Measurements from ENCODE around the gene AOX1.
"Not testable (repeated sequence)": the region's sequence is repeated elsewhere in the genome, so short reads cannot be mapped to it uniquely, and the experiment has no call there.

Gene AOX1

DNA sequence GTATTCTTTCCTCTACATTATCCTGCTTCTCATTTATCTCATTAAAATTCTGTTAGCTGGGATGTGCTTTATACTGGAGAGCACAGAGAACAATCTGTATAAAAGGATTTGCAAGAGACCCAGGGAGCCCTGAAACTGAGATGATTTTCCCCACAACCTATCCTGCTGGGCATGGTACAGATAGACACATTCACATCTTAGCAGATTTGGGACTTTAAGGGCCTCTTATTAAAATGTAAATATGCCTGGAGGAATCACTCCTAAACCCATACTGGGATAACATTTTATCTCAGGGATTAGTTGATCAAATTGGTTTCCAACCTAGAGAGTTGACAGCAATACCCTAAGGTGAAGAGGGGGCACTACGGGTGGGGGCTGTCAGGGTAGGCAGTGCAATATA is 45.5 kb downstream of the AOX1 start:
- DNase-seq: no peak

DNA sequence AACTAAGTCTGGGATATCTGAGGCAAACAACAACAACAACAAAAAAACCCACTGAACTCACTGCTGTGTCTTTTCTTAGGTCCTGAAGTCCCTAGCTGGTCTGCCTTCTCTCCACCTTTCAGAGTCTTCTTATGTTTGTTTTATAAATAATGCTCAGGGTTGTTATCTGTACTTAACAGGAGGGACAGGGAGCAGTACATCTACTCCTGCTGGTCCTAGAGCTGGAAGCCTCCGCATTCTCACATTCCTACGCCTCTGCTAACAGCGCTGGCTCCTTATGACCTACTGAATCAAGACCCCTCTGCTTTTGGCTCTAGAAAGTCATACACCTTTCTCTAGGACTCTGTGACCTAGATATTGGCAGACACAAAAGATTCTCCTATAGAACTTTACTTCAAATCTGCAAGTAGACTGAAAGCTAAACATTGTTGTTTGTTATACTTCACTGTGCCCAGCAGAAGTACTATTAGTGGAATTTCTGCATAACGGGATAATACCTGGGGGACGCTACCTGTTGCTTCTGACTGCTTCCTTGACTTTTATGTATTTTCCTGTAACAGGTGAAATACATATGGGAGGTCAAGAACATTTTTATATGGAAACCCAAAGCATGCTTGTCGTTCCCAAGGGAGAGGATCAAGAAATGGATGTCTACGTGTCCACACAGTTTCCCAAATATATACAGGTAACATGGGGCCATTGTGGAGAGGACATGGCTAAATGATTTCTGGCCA is 48.6 kb downstream of the AOX1 start:
- DNase-seq: no peak

DNA sequence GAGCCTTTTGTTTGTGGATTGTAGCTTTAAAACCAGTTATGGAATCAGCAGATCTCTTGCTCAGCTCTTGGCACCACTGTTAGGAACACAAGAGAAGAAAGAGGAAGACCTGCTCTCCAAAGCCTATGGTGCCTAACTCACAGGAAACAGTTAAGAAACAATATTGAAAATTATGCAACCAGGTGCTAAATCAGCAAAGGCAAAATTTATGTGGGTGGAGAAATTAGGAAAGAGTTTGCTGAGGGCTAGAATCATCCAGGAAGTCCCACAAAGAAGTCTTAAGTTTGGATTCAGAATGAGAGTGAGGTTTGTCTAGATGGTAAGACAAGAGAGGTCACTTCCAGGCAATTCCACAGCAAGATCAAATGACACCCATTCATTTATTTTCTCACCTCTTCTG is 49.4 kb downstream of the AOX1 start:
- no peak for DNase-seq

DNA sequence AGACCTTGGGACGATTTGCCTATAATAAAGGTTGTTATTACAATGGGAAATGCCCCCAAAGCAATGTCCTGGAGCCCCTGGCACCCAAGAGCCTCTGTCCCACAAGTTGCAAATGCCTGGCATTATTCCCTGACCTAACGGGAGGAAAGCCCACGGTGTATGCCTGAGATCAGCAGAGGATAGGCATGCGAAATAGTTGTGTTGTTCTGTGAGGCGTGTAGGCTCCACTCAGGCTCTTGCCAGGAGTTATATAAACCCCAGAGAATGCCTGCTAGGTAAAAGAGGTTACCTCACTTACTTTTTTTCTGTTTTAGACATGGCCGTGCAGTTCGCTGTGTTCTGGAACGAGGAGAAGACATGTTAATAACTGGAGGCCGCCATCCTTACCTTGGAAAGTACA is 52.1 kb downstream of the AOX1 start:
- DNase-seq: no peak

DNA sequence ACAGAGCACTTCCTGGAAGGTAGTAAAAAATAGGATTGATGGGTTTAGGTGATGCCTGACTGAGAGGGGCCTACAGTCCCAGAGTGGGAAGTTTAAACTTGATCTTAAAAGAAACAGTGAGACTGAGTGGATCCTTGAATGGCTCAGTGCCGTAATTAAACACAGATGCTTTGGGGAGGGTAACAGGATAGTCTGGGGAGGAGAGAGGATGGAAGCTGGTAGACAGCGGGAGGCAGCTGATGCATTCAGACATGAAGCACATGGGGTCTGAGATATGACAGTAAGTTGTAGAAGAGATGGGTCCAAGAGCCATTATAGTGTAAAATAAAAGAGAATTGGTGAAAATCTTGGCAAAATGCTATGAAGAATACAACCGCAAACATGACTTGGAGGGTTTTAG is 54.4 kb downstream of the AOX1 start:
- no peak for DNase-seq

DNA sequence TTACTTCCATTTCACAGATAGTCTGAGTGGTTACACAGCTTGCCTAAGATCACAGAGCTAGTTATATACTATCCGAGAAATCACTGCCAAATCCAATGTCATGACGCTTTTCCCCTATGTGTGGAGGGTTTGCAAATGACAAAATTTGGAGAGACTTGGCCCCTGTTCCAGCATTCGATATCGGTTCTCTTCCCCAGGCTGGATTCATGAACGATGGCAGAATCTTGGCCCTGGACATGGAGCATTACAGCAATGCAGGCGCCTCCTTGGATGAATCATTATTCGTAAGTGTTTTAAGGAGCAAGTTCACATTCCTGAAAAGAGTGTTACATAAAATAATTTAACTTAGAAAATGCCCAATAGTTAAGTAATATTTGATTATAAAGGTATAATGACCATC is 55.1 kb downstream of the AOX1 start:
- DNase-seq: no peak

DNA sequence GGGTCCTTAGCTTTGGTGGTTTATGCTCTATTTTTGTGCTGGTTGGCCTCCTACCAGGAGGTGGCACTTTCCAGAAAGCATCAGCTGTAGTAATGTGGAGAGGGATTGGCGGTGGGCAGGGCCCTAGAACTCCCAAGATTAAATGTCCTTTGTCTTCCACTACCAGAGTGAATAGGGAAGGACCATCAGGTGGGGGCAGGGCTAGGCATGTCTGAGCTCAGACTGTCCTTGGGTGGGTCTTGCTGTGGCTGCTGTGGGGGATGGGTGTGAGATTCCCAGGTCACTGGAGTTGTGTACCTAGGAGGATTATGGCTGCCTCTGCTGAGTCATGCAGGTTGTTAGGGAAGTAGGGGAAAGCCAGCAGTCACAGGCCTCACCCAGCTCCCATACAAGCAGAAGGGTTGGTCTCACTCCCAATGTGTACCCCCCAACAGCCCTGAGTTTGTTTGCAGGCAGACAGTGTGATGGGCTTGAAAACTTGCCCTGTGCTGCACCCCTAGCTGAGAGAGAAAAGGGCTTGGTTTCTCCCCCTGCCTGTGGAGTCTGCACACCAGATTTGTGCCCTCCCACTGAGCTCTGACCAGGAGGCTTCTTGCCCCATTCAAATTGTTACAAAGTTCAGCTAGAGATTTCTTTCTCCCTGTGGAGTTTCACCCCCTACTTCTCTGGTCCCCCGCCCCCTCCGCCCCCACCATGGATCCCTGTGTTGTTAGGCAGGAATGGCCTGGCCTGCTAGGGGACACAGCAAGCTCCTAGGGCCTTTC is 62.9 kb downstream of the AOX1 start:
- not testable (repeated sequence) for DNase-seq

DNA sequence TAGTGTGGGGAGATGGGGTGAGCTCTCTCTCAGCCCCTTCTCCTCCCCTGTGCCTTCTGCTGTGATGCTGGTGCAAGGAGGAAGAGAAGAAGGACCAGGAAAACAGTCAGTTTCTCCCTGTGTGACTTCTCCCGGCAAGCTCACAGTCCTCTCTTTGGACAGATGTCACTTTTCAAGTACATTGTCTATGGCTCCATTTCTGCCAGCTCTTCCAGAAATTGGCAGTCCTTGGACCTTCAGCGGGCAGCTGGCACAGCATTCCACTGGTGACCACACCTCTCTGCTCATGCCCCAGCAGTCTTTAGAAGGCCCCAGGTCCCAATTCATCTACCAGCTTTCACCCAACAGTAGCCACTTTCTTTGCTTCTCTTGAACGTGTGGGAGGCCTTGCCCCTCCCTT is 63.9 kb downstream of the AOX1 start:
- DNase-seq: no peak

DNA sequence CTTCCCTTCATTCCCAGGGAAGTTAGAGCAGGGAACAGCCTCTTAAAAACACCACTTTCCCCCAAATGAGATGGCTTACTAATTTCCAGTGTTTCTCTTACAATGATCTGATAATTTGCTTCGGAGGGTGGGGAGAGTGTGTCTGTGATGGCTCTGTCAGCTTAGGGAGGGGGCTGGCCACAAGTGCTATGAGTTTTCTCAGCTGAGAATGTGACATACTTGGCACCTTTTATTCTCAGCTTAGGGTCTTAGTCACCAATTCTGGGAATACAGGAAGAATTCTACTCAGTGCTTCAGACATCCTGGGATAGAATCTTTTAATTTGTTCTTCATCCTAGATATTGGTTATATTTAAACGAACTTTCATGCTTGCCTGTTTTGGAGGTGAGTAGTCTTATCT is 64.4 kb downstream of the AOX1 start:
- DNase-seq: no peak

DNA sequence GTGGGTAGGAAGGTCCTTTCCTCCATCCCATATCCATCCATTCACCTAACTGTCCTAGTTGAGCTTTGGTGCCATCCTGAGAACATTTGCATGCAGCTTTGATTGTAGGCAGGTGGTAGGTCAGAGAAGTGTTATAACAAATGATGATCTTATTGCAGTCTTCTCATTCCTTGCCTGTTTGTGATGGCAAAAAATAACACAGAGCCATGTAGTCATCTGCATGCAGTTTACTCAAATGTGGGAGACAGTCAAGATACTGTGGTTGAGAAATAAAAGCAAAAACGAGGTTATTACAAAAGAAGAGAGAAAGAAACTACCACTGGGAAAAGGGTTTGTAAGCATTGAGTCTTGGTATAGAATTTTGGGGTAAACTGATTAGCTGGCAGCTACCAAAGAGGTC is 66.3 kb downstream of the AOX1 start:
- DNase-seq: no peak

DNA sequence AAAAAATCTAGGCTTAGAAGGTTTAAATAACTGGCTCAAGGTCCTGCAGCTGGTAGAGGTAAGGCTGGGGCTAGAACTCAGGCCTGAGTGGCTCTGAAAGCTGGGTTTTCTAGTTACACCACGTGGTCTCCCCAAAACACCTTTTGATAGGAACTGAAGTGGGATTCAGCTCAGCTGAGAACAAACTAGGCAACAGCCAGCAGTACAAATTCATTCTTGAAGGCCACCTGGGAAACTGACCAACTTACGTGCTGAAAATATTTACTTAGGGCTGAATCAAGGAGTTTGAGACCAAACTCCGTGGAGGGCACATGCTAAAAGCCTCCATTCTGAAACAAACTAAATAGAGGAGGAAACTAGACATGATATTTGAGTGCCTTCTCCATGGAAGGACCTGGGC is 67.2 kb downstream of the AOX1 start:
- DNase-seq: no peak

DNA sequence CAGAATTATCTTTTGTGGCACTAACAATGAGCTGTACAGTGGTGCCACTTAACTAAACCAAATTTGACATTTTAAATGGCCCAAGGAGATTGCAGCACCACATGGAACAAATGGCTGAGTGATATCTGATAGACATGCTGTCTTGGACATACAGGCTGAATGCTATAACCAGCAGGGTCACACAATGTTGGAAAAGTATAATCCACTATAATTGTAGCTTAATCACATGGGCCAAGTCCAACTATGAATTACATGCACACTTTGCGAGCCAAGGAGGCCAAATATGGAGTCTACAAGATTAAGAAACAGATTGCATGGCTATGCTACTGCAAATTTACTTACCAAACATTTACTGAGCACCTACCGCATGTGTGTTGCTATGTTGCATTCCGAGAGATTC is 69.0 kb downstream of the AOX1 start:
- DNase-seq: no peak

DNA sequence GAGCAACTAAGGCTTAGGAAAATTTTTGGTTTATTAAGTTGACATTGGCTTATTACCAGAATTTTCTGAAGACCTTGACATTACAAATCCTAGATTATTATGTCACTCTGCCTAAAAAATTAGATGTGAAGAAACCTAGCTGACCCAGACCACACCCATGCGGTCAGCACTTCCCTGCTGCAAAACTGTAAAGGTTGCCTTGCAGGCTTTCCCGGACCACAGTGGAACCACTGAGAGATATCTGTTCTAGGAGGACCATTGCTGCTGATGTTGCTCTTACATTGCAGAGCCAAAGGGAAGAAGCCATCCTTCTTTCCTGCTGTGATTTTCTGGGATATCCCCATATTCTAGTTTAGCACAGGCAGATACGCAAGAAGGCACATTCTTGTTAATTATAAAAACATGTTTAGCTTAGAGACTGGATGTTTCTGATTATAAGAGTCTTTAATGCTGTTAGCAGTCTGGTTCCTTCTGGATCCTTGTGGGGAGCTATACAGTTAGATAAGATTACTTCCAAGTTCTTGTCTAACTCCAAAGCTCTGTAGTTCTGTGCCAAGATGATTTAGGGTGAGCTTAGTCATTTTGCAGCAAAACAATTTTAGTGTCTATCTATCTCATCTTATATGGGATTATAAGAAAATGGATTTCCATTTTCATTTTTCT is 70.2 kb downstream of the AOX1 start:
- no peak for DNase-seq

DNA sequence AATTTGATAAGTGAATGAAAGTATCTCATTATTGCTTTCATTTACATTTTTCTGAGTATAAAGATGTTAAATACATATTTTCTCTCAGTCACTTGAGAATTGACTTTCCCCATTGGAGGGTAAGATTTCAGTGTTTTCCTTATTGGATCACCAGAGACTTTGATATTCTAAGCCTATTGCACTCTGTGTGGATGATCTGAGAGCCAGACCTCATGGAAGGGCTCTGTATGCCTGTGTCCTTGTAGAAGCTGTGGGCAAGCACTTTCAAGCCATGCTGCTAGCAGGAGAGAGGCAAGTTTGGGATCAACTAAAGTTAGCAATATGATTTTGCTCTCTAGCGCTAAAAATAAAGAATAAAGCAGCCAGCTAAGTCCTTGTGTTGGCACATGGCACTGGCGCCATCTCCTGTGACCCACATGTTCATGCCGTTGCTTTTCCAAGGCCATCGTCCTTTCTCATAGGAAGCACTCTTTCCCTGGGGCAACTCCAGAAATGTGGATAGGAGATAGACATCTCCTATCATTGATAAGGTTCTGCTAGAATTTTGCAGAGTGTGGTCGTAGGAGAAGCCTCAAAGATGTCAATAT is 72.6 kb downstream of the AOX1 start:
- no peak for DNase-seq

DNA sequence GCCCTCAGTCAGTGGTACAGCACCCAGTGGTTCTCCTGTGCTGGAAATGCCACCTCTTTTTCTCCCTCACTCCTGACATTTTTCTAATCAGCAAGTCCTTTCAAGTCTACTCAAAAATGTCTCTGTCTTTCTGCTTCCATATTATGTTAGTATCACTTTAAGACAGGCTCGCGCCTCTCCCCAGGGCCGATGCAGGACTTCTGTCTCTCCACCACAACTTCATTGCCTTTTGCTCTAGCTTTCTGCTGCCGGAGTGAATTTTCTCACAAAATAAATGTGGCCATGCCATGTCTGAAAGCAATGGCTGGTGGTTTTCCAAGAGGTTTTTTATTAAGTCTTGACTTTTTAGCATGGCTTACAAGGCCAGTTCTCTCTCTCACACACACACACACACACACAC is 73.6 kb downstream of the AOX1 start:
- no peak for DNase-seq

DNA sequence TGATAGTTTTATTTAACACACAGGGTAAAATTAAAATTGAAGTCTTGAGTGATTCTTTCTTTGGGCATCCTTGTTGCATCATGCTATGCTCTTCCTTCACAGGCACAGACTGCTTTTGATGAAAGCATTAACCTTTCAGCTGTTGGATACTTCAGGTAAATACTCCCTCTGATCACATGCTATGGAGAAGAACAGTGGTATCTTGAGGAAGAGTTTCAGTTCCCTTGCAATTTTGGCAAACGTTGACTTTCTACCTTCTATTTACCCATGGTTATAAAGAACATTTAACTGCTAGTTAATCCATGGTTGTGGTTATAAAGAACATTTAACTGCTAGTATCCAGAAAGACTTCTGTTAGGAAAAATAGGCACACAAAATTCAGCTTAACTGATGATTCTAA is 75.7 kb downstream of the AOX1 start:
- DNase-seq: no peak

DNA sequence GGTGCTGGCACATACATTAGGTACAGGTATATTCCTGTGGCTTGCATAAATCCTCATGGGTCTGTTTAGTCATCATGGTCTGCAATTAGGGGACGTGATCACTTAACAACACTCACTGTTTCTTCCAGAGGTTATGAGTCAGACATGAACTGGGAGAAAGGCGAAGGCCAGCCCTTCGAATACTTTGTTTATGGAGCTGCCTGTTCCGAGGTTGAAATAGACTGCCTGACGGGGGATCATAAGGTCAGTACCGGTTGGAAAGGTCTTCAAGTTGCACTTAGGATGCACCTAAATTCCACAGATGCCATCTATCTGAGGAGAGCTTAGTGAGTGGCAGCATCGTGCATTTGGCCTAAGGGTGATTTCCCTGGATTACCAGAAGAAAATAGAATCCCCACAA is 76.9 kb downstream of the AOX1 start:
- DNase-seq: no peak

DNA sequence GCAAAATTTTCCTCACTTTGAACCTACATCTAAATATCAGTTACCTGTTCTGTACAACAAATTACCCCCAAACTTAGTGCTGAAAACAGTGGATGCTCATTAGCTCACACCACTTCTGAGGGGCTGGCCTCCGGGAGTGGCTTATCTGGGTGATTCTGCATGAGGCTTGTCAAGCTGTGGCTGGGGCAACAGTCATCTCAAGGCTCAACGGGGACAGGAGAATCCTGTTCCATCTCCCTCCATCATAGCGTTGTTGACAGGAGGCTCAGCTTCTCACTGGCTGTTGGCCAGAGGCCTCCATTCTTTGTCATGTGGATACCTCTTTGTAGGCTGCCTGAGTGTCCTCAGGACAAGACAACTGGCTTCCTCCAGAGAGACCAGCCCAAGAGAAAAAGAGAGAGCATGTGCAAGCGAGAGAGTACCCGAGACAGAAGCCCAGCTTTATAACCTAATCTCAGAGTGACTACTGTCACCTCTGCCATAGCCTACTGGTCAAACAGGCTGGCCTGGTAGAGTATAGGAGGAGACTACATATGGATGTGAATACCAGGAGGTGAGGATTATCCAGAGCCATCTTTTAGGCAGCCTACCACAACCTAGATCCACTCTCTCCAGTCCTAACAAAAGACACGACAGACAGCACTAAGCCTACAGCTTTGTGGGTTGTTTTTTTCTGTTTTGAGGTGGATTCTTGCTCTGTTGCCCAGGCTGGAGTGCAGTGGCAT is 79.1 kb downstream of the AOX1 start:
- DNase-seq: no peak

DNA sequence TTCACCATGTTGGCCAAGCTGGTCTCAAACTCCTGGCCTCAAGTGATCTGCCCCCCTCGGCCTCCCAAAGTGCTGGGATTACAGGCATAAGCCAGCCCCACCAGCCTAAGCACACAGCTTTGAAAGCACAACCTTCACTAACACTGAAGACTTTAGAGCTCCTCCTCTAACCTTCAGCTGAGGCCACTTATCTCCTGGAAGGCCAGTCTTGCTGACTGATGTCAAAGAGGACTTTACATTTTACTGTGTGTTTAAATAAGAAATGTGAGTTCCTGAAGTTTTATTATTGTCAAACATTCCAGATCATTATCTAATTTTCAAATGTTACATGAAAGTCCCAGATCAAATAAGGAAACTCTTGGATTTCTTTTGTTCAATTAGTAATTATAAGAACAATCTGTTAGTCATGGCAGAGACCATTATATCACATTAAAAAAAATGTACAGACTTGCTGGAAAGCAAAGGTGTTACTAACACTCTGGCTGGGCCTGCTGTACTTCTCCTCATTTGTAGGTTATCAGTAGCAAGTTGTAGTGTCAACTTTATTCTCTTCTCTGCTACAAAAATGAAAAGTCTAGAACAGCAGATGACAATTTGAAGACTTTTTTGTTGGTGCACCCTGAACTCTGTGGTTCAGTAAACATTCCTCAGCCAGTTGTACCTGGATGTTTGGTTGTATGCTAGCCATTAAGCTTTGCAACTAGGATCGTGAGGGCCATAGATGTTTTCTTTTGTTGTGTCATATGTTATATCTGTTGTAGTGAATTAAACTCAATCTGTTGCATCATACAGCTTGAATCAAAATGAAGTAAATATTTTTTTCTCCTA is 80.0 kb downstream of the AOX1 start:
- no peak for DNase-seq

DNA sequence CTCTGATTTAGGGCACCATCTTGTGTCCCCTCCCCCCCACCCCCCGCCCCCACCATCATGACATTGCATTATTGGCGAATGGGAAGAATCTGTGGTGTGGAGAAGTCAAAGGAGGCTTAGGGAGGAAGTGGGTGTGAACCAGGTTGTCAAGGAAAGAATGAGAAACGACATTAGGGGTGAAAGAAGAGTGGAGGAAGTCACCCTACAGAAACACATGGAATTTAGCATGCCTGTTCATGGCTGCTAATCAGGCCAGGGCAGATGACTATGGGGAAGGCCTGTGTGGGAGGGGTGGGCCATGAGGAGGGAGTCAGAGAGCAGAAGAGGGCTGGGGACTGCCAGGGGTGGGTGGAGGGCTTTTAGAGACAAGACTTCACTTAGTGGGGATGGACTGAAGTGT is 81.6 kb downstream of the AOX1 start:
- DNase-seq: no peak

DNA sequence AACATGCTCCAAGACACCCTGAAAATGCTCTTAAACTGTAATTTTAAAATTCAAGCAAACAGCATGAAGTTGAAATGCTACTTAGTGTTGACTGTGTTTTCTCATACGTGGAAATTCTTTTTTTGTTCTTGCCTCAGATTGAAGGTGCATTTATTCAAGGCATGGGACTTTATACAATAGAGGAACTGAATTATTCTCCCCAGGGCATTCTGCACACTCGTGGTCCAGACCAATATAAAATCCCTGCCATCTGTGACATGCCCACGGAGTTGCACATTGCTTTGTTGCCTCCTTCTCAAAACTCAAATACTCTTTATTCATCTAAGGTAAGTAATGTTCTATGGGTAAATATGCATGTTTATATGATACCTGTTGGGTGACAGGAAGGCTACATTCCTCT is 82.7 kb downstream of the AOX1 start:
- DNase-seq: no peak

DNA sequence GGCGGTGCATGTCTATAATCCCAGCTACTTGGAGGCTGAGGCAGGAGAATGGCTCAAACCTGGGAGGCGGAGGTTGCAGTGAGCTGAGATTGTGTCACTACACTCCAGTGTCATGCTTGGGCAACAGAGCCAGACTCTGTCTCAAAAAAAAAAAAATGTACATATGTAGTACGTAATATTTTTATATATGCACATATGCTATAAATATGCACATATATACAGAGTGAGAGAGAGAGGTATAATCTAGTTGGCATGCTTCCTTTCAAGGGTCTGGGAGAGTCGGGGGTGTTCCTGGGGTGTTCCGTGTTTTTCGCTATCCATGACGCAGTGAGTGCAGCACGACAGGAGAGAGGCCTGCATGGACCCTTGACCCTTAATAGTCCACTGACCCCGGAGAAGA is 83.5 kb downstream of the AOX1 start:
- DNase-seq: no peak
